Measurements from ENCODE around the gene FARP2. TPM values are rescaled to one million over a fixed set of nuclear protein-coding genes. Genes with fewer than 3 reads are reported as not detected.

The FARP2 gene
- total RNA-seq, 1 donor from 2014 or later: 57.1 TPM

- H3K4me3 Mint-ChIP-seq (ENCODE audit: unreplicated experiment): no peak overlapping the region
- H3K36me3 Mint-ChIP-seq (ENCODE audit: low read depth): peaks cover 22% of the 10 kb centered on the region
- H3K27me3 Mint-ChIP-seq (ENCODE audit: low read depth): no peaks in the 10 kb centered on the region
- no peaks in the 10 kb centered on the region for H3K9me3 Mint-ChIP-seq (ENCODE audit: low read depth)
- H3K4me1 Mint-ChIP-seq (ENCODE audit: low read depth): peaks cover 47% of the 10 kb centered on the region
- DNase-seq (ENCODE audit: low spot score): no peak
- TF ChIP-seq CTCF (IDR thresholded peaks at IDR 0.05): no peak
- H3K27ac Mint-ChIP-seq (ENCODE audit: unreplicated experiment): peak overlapping the region; percentile 8
Observed at GRCh38 chr2:241325257-241325656, 30.8 kb upstream of the FARP2 start.

GRCh38 chr2:241329669-241330615 lies 26.1 kb upstream of the FARP2 start:
- no peak for DNase-seq (ENCODE audit: low spot score)
- Mint-ChIP-seq H3K27me3 (ENCODE audit: low read depth) (no peaks in the 10 kb centered on the region), H3K36me3 (ENCODE audit: low read depth) (peaks cover 31% of the 10 kb centered on the region), H3K27ac (ENCODE audit: unreplicated experiment) (peak overlapping the region; percentile 61), H3K9me3 (ENCODE audit: low read depth) (no peaks in the 10 kb centered on the region), H3K4me3 (ENCODE audit: unreplicated experiment) (no peak overlapping the region), H3K4me1 (ENCODE audit: low read depth) (peaks cover 9% of the 10 kb centered on the region)
- no peak for TF ChIP-seq CTCF (IDR thresholded peaks at IDR 0.05)

GRCh38 chr2:241330616-241330981 lies 25.5 kb upstream of the FARP2 start:
- DNase-seq (ENCODE audit: low spot score): no peak
- Mint-ChIP-seq H3K36me3 (ENCODE audit: low read depth) (peaks cover 30% of the 10 kb centered on the region), H3K9me3 (ENCODE audit: low read depth) (no peaks in the 10 kb centered on the region), H3K4me1 (ENCODE audit: low read depth) (peaks cover 5% of the 10 kb centered on the region), H3K27me3 (ENCODE audit: low read depth) (no peaks in the 10 kb centered on the region), H3K27ac (ENCODE audit: unreplicated experiment) (peak overlapping the region; percentile 61), H3K4me3 (ENCODE audit: unreplicated experiment) (no peak overlapping the region)
- no peak for TF ChIP-seq CTCF (IDR thresholded peaks at IDR 0.05)

- no peak for TF ChIP-seq CTCF (IDR thresholded peaks at IDR 0.05)
- H3K4me1 Mint-ChIP-seq (ENCODE audit: low read depth): peaks cover 7% of the 10 kb centered on the region
- H3K9me3 Mint-ChIP-seq (ENCODE audit: low read depth): no peaks in the 10 kb centered on the region
- no peak for DNase-seq (ENCODE audit: low spot score)
- H3K36me3 Mint-ChIP-seq (ENCODE audit: low read depth): peaks cover 30% of the 10 kb centered on the region
- no peak overlapping the region for H3K4me3 Mint-ChIP-seq (ENCODE audit: unreplicated experiment)
- H3K27ac Mint-ChIP-seq (ENCODE audit: unreplicated experiment): no peak overlapping the region
- H3K27me3 Mint-ChIP-seq (ENCODE audit: low read depth): no peaks in the 10 kb centered on the region
Observed at GRCh38 chr2:241334813-241335212, 21.3 kb upstream of the FARP2 start.

GRCh38 chr2:241339839-241340630 lies 16.1 kb upstream of the FARP2 start:
- no peaks in the 10 kb centered on the region for H3K9me3 Mint-ChIP-seq (ENCODE audit: low read depth)
- no peak for TF ChIP-seq CTCF (IDR thresholded peaks at IDR 0.05)
- no peak overlapping the region for H3K4me3 Mint-ChIP-seq (ENCODE audit: unreplicated experiment)
- no peaks in the 10 kb centered on the region for H3K27me3 Mint-ChIP-seq (ENCODE audit: low read depth)
- H3K36me3 Mint-ChIP-seq (ENCODE audit: low read depth): peaks cover 50% of the 10 kb centered on the region
- no peak for DNase-seq (ENCODE audit: low spot score)
- peaks cover 15% of the 10 kb centered on the region for H3K4me1 Mint-ChIP-seq (ENCODE audit: low read depth)
- H3K27ac Mint-ChIP-seq (ENCODE audit: unreplicated experiment): no peak overlapping the region

Measured in chondrocyte (in vitro differentiated cells).